ENCODE results near the gene MYH16. TPM values are rescaled to one million over a fixed set of nuclear protein-coding genes. Genes with fewer than 3 reads are reported as not detected.
"Not testable (repeated sequence)": the region's sequence is repeated elsewhere in the genome, so short reads cannot be mapped to it uniquely, and the experiment has no call there.

MYH16 gene
- polyA plus RNA-seq, 1 donor from 2014 or later = not detected

DNA sequence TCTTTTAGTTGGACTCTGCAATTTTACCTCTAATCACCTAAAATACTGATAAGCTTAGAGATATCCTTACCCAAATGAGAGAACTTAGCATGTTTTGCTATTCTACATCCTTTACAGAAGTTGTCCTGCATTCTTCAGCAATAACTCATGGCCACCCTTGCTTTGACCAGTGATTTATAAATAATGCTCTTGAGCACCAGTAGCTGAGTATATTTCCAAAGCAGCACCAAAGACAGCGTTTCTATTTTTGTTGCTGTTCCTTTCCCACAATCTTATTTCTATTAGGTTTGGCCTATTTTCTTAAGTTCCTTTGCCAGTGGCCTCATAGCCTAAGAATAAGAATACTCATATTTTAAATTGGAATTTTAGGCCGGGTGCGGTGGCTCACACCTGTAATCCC lies 68.0 kb downstream of the MYH16 start:
- Histone ChIP-seq H3K9ac (ENCODE audit: low read length) (no peak overlapping the region), H3K4me2 (ENCODE audit: low read length) (no peak overlapping the region), H3K9me2 (ENCODE audit: insufficient read depth, low read length) (no peaks in the 10 kb centered on the region), H3K27me3 (ENCODE audit: insufficient read depth, low read depth, low read length) (no peaks in the 10 kb centered on the region), H3K4me3 (ENCODE audit: low read length) (no peak overlapping the region), H3K36me3 (ENCODE audit: insufficient read depth, low read length) (no peaks in the 10 kb centered on the region), H3K9me3 (ENCODE audit: low read length) (no peaks in the 10 kb centered on the region), H3F3A (ENCODE audit: insufficient read depth, low read length, poor library complexity, severe bottlenecking) (no peaks in the 10 kb centered on the region), H2AFZ (ENCODE audit: low read depth, low read length) (no peak overlapping the region), H3K79me2 (replicated peaks; ENCODE audit: insufficient read depth, low read length) (no peaks in the 10 kb centered on the region), H4K20me1 (ENCODE audit: insufficient read depth) (no peaks in the 10 kb centered on the region), H3K27ac (ENCODE audit: low read length) (no peak overlapping the region)
- TF ChIP-seq MXI1 (conservative IDR thresholded peaks at IDR 0.05; ENCODE audit: poor library complexity, severe bottlenecking) (no peak), RAD21 (conservative IDR thresholded peaks at IDR 0.05) (no peak), SMC3 (conservative IDR thresholded peaks at IDR 0.05; ENCODE audit: poor library complexity) (no peak), EZH2 (IDR thresholded peaks at IDR 0.05; ENCODE audit: borderline replicate concordance, insufficient read depth, low read length, poor library complexity, severe bottlenecking) (no peak), TAF1 (IDR thresholded peaks at IDR 0.05; ENCODE audit: low read depth) (no peak), CTCF (IDR thresholded peaks at IDR 0.05; ENCODE audit: poor library complexity, severe bottlenecking) (no peak), REST (IDR thresholded peaks at IDR 0.05; ENCODE audit: borderline replicate concordance) (no peak), POLR2AphosphoS5 (IDR thresholded peaks at IDR 0.05) (no peak), EP300 (conservative IDR thresholded peaks at IDR 0.05; ENCODE audit: poor library complexity, severe bottlenecking) (no peak)

DNA sequence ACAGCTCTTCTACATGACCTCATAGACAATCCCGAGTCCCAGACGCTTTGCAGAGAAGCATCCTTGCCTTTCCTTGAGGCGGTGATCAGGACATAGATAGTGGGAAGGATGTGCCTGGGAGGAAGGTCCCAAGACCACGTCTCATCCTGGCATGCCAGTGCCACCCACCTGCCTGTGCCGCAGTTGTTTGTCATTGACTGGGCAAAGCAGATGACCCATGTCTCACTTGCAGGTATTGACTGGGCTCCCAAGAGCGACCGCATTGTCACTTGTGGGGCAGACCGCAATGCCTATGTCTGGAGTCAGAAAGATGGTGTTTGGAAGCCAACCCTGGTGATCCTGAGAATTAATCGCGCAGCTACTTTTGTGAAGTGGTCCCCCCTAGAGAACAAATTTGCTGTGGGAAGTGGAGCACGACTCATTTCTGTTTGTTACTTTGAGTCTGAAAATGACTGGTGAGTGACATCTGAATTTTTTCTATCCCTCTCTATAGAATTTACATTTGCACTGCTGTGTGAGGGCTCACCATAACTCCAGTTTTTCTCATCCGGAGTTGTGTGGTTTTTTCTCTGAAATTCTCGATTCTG lies 71.5 kb downstream of the MYH16 start:
- no peak overlapping the region for H3K4me3 ChIP-seq (ENCODE audit: low read length)
- no peak overlapping the region for H3K27ac ChIP-seq (ENCODE audit: low read length)
- H3K36me3 ChIP-seq (ENCODE audit: insufficient read depth, low read length) = no peaks in the 10 kb centered on the region
- no peaks in the 10 kb centered on the region for H3K27me3 ChIP-seq (ENCODE audit: insufficient read depth, low read depth, low read length)
- TF ChIP-seq EP300 (conservative IDR thresholded peaks at IDR 0.05; ENCODE audit: poor library complexity, severe bottlenecking) (no peak), CTCF (IDR thresholded peaks at IDR 0.05; ENCODE audit: poor library complexity, severe bottlenecking) (no peak), EZH2 (IDR thresholded peaks at IDR 0.05; ENCODE audit: borderline replicate concordance, insufficient read depth, low read length, poor library complexity, severe bottlenecking) (no peak), RAD21 (conservative IDR thresholded peaks at IDR 0.05) (no peak)
- H4K20me1 ChIP-seq (ENCODE audit: insufficient read depth) = no peaks in the 10 kb centered on the region
- H3K9me2 ChIP-seq (ENCODE audit: insufficient read depth, low read length) = no peaks in the 10 kb centered on the region
- H3K4me2 ChIP-seq (ENCODE audit: low read length) = no peak overlapping the region
- no peaks in the 10 kb centered on the region for H3K79me2 ChIP-seq (replicated peaks; ENCODE audit: insufficient read depth, low read length)
- no peak overlapping the region for H3K9ac ChIP-seq (ENCODE audit: low read length)
- H3F3A ChIP-seq (ENCODE audit: insufficient read depth, low read length, poor library complexity, severe bottlenecking) = no peaks in the 10 kb centered on the region
- H3K9me3 ChIP-seq (ENCODE audit: low read length) = no peaks in the 10 kb centered on the region
- no peak overlapping the region for H2AFZ ChIP-seq (ENCODE audit: low read depth, low read length)

DNA sequence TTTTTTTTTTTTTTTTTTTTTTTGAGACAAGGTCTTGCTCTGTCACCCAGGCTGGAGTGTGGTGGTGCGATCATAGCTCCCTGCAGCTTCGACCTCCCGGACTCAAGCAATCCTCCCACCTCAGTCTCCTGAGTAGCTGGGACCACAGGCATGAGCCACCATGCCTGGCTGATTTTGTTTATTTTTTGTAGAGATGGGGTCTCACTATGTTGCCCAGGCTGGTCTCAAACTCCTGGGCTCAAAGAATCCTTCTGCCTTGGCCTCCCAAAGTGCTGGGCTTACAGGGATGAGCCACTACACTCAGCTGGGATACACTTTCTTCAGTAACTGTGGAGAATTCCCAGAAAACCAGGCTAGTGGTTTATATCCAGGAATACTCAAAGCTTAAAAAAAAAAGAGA lies 78.0 kb downstream of the MYH16 start:
- not testable (repeated sequence) for H3K9ac ChIP-seq (ENCODE audit: low read length); H3K79me2 ChIP-seq (replicated peaks; ENCODE audit: insufficient read depth, low read length); H3K36me3 ChIP-seq (ENCODE audit: insufficient read depth, low read length)

More for the DNA sequence above, 78.0 kb downstream of the MYH16 start:
- not testable (repeated sequence) for H2AFZ ChIP-seq (ENCODE audit: low read depth, low read length); H3K9me3 ChIP-seq (ENCODE audit: low read length); H4K20me1 ChIP-seq (ENCODE audit: insufficient read depth); H3K4me2 ChIP-seq (ENCODE audit: low read length); H3K9me2 ChIP-seq (ENCODE audit: insufficient read depth, low read length); H3K4me3 ChIP-seq (ENCODE audit: low read length); H3K27me3 ChIP-seq (ENCODE audit: insufficient read depth, low read depth, low read length); H3F3A ChIP-seq (ENCODE audit: insufficient read depth, low read length, poor library complexity, severe bottlenecking); H3K27ac ChIP-seq (ENCODE audit: low read length)

All from neural cell (in vitro differentiated cells).